Peyer's patch (tissue), 4 donors: ENCODE measurements around the gene ULBP2. TPM values are rescaled to one million over a fixed set of nuclear protein-coding genes. Genes with fewer than 3 reads are reported as not detected.

Experiments used
- DNase-seq, 3 donors: peaks; one replicate each; pipeline ENCODE4 v3.0.0-alpha.2; 2017 to 2019
- H3K27ac ChIP-seq, 4 donors: fragments of 200-600 bp; sonication (generic); one replicate each; pipeline ENCODE4 v1.5.1; 2016 to 2019
- H3K27me3 ChIP-seq, 2 donors: fragments of 200-600 bp; sonication (generic); one replicate each; pipeline ENCODE4 v1.5.1; 2019
- H3K36me3 ChIP-seq, 3 donors: fragments of 200-600 bp; sonication (generic); one replicate each; pipeline ENCODE4 v1.5.1; 2016 to 2019
- H3K4me1 ChIP-seq, 4 donors: fragments of 200-600 bp; sonication (generic); one replicate each; pipeline ENCODE4 v1.5.1; 2016 to 2019
- H3K4me3 ChIP-seq, 4 donors: fragments of 200-600 bp; sonication (generic); 1 replicate in 3 of 4; 2 replicates in 1 of 4; pipeline ENCODE4 v1.5.1; 2016 to 2019; ENCODE audit warnings: mild to moderate bottlenecking in 1 of 4
- H3K9me3 ChIP-seq, 4 donors: fragments of 200-600 bp; sonication (generic); one replicate each; pipeline ENCODE4 v1.5.1; 2016 to 2019; ENCODE audit warnings: mild to moderate bottlenecking in 1 of 4
- POLR2A ChIP-seq, 2 donors: fragments of 450-650 bp; IDR thresholded peaks; one replicate each; pipeline ENCODE4 v1.5.1; 2017; ENCODE audit warnings: antibody characterized with exemption in 2 of 2, mild to moderate bottlenecking in 2 of 2, moderate library complexity in 2 of 2
- total RNA-seq, 4 donors: library from RNA; depleted of rRNA; stranded (reverse); fragments of >200 nt; gene quantifications; one replicate each; pipeline ENCODE4 v1.1.0, GENCODE V29; 2016
- TF ChIP-seq, protein P1 (sequence below), 6 experiments: fragments of 450-650 bp in 4 of 6; fragments of 200-600 bp in 2 of 6; sonication (generic) in 1 of 6; IDR thresholded peaks; one replicate each; pipeline ENCODE4 v1.5.1; 2017 to 2019; ENCODE audit warnings: antibody characterized with exemption in 6 of 6, mild to moderate bottlenecking in 3 of 6, moderate library complexity in 1 of 6

The ULBP2 gene
- total RNA-seq, 4 donors from 2014 or later: not detected

GRCh38 chr6:149979293-149979692, 37.5 kb downstream of the ULBP2 start:
- no peak for DNase-seq
- no peak overlapping the region for H3K27ac ChIP-seq
- H3K27me3 ChIP-seq: no peaks in the 10 kb centered on the region
- H3K4me3 ChIP-seq: no peak overlapping the region
- TF ChIP-seq POLR2A (IDR thresholded peaks at IDR 0.05): no peak
- TF ChIP-seq, protein P1, sequence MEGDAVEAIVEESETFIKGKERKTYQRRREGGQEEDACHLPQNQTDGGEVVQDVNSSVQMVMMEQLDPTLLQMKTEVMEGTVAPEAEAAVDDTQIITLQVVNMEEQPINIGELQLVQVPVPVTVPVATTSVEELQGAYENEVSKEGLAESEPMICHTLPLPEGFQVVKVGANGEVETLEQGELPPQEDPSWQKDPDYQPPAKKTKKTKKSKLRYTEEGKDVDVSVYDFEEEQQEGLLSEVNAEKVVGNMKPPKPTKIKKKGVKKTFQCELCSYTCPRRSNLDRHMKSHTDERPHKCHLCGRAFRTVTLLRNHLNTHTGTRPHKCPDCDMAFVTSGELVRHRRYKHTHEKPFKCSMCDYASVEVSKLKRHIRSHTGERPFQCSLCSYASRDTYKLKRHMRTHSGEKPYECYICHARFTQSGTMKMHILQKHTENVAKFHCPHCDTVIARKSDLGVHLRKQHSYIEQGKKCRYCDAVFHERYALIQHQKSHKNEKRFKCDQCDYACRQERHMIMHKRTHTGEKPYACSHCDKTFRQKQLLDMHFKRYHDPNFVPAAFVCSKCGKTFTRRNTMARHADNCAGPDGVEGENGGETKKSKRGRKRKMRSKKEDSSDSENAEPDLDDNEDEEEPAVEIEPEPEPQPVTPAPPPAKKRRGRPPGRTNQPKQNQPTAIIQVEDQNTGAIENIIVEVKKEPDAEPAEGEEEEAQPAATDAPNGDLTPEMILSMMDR (IDR thresholded peaks at IDR 0.05): no peak
- no peaks in the 10 kb centered on the region for H3K36me3 ChIP-seq
- H3K9me3 ChIP-seq: no peaks in the 10 kb centered on the region
- H3K4me1 ChIP-seq: no peaks in the 10 kb centered on the region

GRCh38 chr6:149983145-149983544, 41.3 kb downstream of the ULBP2 start:
- no peak for DNase-seq
- Histone ChIP-seq H3K9me3 (peaks cover 0 to 7% (median 0%) of the 10 kb centered on the region in 4 donors), H3K36me3 (no peaks in the 10 kb centered on the region), H3K27ac (no peak overlapping the region), H3K27me3 (peaks cover 0 to 17% of the 10 kb centered on the region in 2 donors), H3K4me1 (no peaks in the 10 kb centered on the region), H3K4me3 (no peak overlapping the region)
- TF ChIP-seq POLR2A (IDR thresholded peaks at IDR 0.05): no peak
- TF ChIP-seq, protein P1 (IDR thresholded peaks at IDR 0.05): no peak

DNA sequence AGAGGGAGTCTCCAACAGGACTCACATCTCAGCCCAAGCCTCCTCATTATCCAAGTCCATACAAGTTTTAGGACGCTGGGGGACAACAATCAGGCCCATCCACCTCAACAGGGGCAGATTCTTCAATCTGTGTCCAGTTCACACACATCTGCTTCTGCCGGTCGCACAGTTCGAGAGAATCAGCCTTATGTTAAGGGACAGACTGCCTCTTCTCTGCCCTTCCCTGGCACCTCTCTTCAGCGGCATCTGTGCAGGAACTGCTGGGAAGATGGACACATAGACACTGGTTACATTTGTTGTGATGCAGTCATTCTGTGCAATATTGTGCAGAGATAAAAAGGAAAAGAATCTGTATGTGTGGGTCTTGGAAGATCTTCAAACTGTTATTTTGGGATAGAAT, 43.0 kb downstream of the ULBP2 start:
- Histone ChIP-seq H3K27me3 (peaks cover 0 to 31% of the 10 kb centered on the region in 2 donors), H3K36me3 (no peaks in the 10 kb centered on the region), H3K27ac (no peak overlapping the region), H3K4me1 (peaks cover 0 to 2% (median 0%) of the 10 kb centered on the region in 4 donors), H3K4me3 (no peak overlapping the region), H3K9me3 (peaks cover 0 to 7% (median 0%) of the 10 kb centered on the region in 4 donors)
- no peak for TF ChIP-seq POLR2A (IDR thresholded peaks at IDR 0.05)
- TF ChIP-seq, protein P1 (IDR thresholded peaks at IDR 0.05): no peak
- no peak for DNase-seq

DNA sequence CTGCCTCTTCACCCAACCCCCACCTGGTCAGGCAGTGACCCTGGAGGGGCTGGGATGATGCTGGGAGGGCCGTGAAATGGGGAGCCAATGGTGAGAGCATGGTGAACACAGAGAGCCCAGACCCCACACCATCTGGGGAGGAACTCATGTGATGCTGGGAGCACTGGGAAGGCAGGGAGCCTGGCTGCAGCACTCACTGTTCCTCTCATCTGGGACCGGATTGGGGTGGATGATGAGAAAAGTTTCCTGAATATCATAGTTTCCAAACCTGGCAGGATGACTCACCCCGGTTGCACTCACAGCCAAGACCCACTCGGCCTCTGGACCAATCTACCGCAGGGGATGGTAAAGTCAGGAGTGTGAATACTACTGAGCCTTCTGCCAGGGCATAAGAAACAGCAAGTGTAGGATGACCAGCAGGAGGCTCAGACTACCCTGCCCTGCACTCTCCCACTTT, 43.7 kb downstream of the ULBP2 start:
- no peak for DNase-seq
- peaks cover 0 to 37% of the 10 kb centered on the region in 2 donors for H3K27me3 ChIP-seq
- no peaks in the 10 kb centered on the region for H3K36me3 ChIP-seq
- peaks cover 0 to 9% (median 6%) of the 10 kb centered on the region in 4 donors for H3K4me1 ChIP-seq
- H3K4me3 ChIP-seq: no peak overlapping the region
- H3K27ac ChIP-seq: no peak overlapping the region
- no peak for TF ChIP-seq POLR2A (IDR thresholded peaks at IDR 0.05)
- TF ChIP-seq, protein P1 (IDR thresholded peaks at IDR 0.05): no peak
- H3K9me3 ChIP-seq: peaks cover 0 to 7% (median 0%) of the 10 kb centered on the region in 4 donors

GRCh38 chr6:149987602-149988107, 45.8 kb downstream of the ULBP2 start:
- Histone ChIP-seq H3K9me3 (peaks cover 0 to 7% (median 0%) of the 10 kb centered on the region in 4 donors), H3K27me3 (peaks cover 0 to 50% of the 10 kb centered on the region in 2 donors), H3K4me1 (peaks cover 0 to 19% (median 6%) of the 10 kb centered on the region in 4 donors), H3K36me3 (no peaks in the 10 kb centered on the region), H3K27ac (no peak overlapping the region), H3K4me3 (no peak overlapping the region)
- TF ChIP-seq, protein P1 (IDR thresholded peaks at IDR 0.05): no peak
- no peak for TF ChIP-seq POLR2A (IDR thresholded peaks at IDR 0.05)
- no peak for DNase-seq
